ENCODE measurements around the gene VIPR2.

- TF ChIP-seq, protein P1, sequence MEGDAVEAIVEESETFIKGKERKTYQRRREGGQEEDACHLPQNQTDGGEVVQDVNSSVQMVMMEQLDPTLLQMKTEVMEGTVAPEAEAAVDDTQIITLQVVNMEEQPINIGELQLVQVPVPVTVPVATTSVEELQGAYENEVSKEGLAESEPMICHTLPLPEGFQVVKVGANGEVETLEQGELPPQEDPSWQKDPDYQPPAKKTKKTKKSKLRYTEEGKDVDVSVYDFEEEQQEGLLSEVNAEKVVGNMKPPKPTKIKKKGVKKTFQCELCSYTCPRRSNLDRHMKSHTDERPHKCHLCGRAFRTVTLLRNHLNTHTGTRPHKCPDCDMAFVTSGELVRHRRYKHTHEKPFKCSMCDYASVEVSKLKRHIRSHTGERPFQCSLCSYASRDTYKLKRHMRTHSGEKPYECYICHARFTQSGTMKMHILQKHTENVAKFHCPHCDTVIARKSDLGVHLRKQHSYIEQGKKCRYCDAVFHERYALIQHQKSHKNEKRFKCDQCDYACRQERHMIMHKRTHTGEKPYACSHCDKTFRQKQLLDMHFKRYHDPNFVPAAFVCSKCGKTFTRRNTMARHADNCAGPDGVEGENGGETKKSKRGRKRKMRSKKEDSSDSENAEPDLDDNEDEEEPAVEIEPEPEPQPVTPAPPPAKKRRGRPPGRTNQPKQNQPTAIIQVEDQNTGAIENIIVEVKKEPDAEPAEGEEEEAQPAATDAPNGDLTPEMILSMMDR (IDR thresholded peaks at IDR 0.05) = no peak
- TF ChIP-seq POLR2A (IDR thresholded peaks at IDR 0.05) = no peak
Measured at GRCh38 chr7:159071260-159071659, 73.4 kb downstream of the VIPR2 start.
